ENCODE results near the gene APRT. TPM values are rescaled to one million over a fixed set of nuclear protein-coding genes. Genes with fewer than 3 reads are reported as not detected.

APRT gene
- total and polyA plus RNA-seq, 10 of the 15 experiments (the other 5 are each of a cell fraction or from before 2014, with no cell fraction given) = 30.6 to 495 (median 166) TPM

- intact Hi-C loops (cut with micrococcal nuclease; ENCODE audit: unreplicated experiment) (loop anchor here (2.0 kb wide), 2 partner anchors 39 to 47 kb away; no protein-coding TSS in a partner anchor), in situ Hi-C loops (cut with MboI) (loop anchor here (10.0 kb wide), 1 partner anchor 329 kb away; the partner anchor contains the start of gene ZFPM1)
- WGBS (ENCODE audit: insufficient coverage, insufficient replicate concordance, low lambda C conversion rate, missing lambda C conversion rate) = under 1% methylated on average over 64 of the region's 74 CpGs
- Histone ChIP-seq H3K27ac (ENCODE audit: control insufficient read depth, insufficient read depth) (peak overlapping the region; percentile 75), H4K20me1 (ENCODE audit: control insufficient read depth, insufficient read depth) (no peaks in the 10 kb centered on the region; the same call in 1 of the 2 replicates), H3K9ac (ENCODE audit: control insufficient read depth, insufficient read depth, low read length) (peak overlapping the region; percentile 90), H3K4me3 (peak overlapping the region; percentile 80), H3K79me2 (ENCODE audit: control insufficient read depth, insufficient read depth, low read length) (peaks cover 61% of the 10 kb centered on the region), H3K4me1 (ENCODE audit: control insufficient read depth, insufficient read depth, low read length) (peaks cover 28% of the 10 kb centered on the region), H3K27me3 (replicated peaks in 1 of 2; ENCODE audit: control insufficient read depth in 2 of 2, insufficient read depth in 2 of 2, low read length in 1 of 2) (no peaks in the 10 kb centered on the region), H3K36me3 (ENCODE audit: control insufficient read depth in 2 of 2, insufficient read depth in 2 of 2, low read length in 1 of 2) (no peaks in the 10 kb centered on the region), H3K4me2 (ENCODE audit: control insufficient read depth, insufficient read depth) (peak overlapping the region; percentile 99), H3K9me3 (replicated peaks; ENCODE audit: control insufficient read depth, insufficient read depth, low read length) (no peaks in the 10 kb centered on the region), H2AFZ (ENCODE audit: control insufficient read depth, low read depth, low read length) (peak overlapping the region; percentile 14)
- DNase-seq (ENCODE audit: low read depth, low spot score) (no peak), ATAC-seq (peak; percentile 57), FAIRE-seq (no peak)
- ChIA-PET SMC1A (ENCODE audit: uncharacterized antibody, unreplicated experiment) (interaction anchor here (1.0 to 2.1 kb wide), 8 partner anchors 13 to 421 kb away, joined by 3 to 7 read pairs (median 4); no protein-coding TSS in a partner anchor), RAD21 (ENCODE audit: unreplicated experiment) (interaction anchor here (0.5 to 6.7 kb wide), 12 partner anchors 8 to 433 kb away, joined by 3 to 50 read pairs (median 4); partner anchors contain the start of genes APRT and ZNF778), POLR2A (interaction anchor here (0.9 to 4.0 kb wide), 5 partner anchors 10 to 194 kb away, joined by 3 to 30 read pairs (median 3); partner anchors contain the start of gene APRT), CTCF (interaction anchor here (0.7 to 2.5 kb wide), 7 partner anchors 12 to 1027 kb away, joined by 3 to 24 read pairs (median 3); partner anchors contain the start of gene APRT)
- BruUV-seq (replicated peaks) = no TSS peak
- TF ChIP-seq IKZF2 (IDR thresholded peaks at IDR 0.05) (peak in 1 of 2 experiments; percentile 21; a peak in 1 of 4 replicates), ELK1 (IDR thresholded peaks at IDR 0.05; ENCODE audit: low read depth, low read length) (no peak), MAX (IDR thresholded peaks at IDR 0.05; ENCODE audit: low read depth, low read length) (no peak), CBFB (IDR thresholded peaks at IDR 0.05; ENCODE audit: low read depth) (no peak), SREBF1 (IDR thresholded peaks at IDR 0.05; ENCODE audit: low read length) (no peak), YY1 (IDR thresholded peaks at IDR 0.05; ENCODE audit: low read depth, low read length) (0 out of 2 replicates have a peak, but pooled peaks have one; percentile 8), ZNF217 (IDR thresholded peaks at IDR 0.05) (no peak), EED (IDR thresholded peaks at IDR 0.05; ENCODE audit: low read depth) (peak; percentile 52; the same call in 1 of the 2 replicates), EGR1 (IDR thresholded peaks at IDR 0.05; ENCODE audit: borderline replicate concordance in 1 of 2, low read depth in 2 of 2, low read length in 2 of 2) (peak in 1 of 2 experiments; percentile 36; a peak in 1 of 3 replicates), STAT3 (IDR thresholded peaks at IDR 0.05; ENCODE audit: low read depth, low read length) (no peak), CEBPZ (IDR thresholded peaks at IDR 0.05; ENCODE audit: low read depth, low read length) (no peak), NKRF (conservative IDR thresholded peaks at IDR 0.05) (peak; percentile 35; the same call in 1 of the 2 replicates), PAX8 (IDR thresholded peaks at IDR 0.05) (no peak)
These were observed 27.5 kb downstream of the APRT start for GRCh38 chr16:88784074-88784855.

Measured in GM12878 (cell line).